Measurements from ENCODE around the gene CXXC1. TPM values are rescaled to one million over a fixed set of nuclear protein-coding genes. Genes with fewer than 3 reads are reported as not detected.

CXXC1 gene
- total and polyA plus RNA-seq, 4 donors: 21.7 to 38.4 (median 30.0) TPM

- H3K27me3 ChIP-seq (ENCODE audit: control insufficient read depth in 4 of 4, insufficient read depth in 4 of 4, low read length in 3 of 4): no peaks in the 10 kb centered on the region
- H3K4me3 ChIP-seq (ENCODE audit: low read depth in 1 of 3, low read length in 3 of 3): peak overlapping the region; percentile 46 to 63 (median 52)
- H3K36me3 ChIP-seq (ENCODE audit: control insufficient read depth in 4 of 4, insufficient read depth in 3 of 4, low read depth in 1 of 4, low read length in 3 of 4): no peaks in the 10 kb centered on the region
- 1% methylated on average over 26 of the region's 26 CpGs for WGBS
- peak overlapping the region; percentile 62 to 65 for H3K27ac ChIP-seq (ENCODE audit: low read depth in 1 of 2, low read length in 2 of 2)
- H3K9me3 ChIP-seq (ENCODE audit: control insufficient read depth in 4 of 4, low read length in 3 of 4): no peaks in the 10 kb centered on the region
- no peak overlapping the region for H3K9ac ChIP-seq (ENCODE audit: low read depth in 1 of 2, low read length in 2 of 2)
- DNase-seq (ENCODE audit: low spot score): peak; percentile 79
- peaks cover 0 to 20% (median 5%) of the 10 kb centered on the region in 4 donors for H3K4me1 ChIP-seq (ENCODE audit: control insufficient read depth in 4 of 4, insufficient read depth in 4 of 4, low read length in 3 of 4)
- TF ChIP-seq JUND (IDR thresholded peaks at IDR 0.05) (peak; percentile 90 to 95), NR2F2 (IDR thresholded peaks at IDR 0.05) (peak; percentile 39), GABPA (IDR thresholded peaks at IDR 0.05 in 1 of 2, conservative IDR thresholded peaks at IDR 0.05 in 1 of 2) (peak in 1 of 2 donors; percentile 59), SP1 (IDR thresholded peaks at IDR 0.05) (peak; percentile 89), MAX (IDR thresholded peaks at IDR 0.05) (peak; percentile 96), FOXA1 (IDR thresholded peaks at IDR 0.05) (peak; percentile 52), EGR1 (IDR thresholded peaks at IDR 0.05; ENCODE audit: low read depth in 2 of 2) (peak in 1 of 2 donors; percentile 46), FOXA2 (IDR thresholded peaks at IDR 0.05) (peak; percentile 59), RXRA (IDR thresholded peaks at IDR 0.05) (peak; percentile 90), REST (IDR thresholded peaks at IDR 0.05) (no peak), CTCF (IDR thresholded peaks at IDR 0.05; ENCODE audit: low read depth, low read length, missing input control) (no peak), YY1 (IDR thresholded peaks at IDR 0.05) (peak; percentile 89), HNF4A (conservative IDR thresholded peaks at IDR 0.05) (peak; percentile 75 to 83), TAF1 (conservative IDR thresholded peaks at IDR 0.05) (no peak), HNF4G (IDR thresholded peaks at IDR 0.05) (peak; percentile 42), RAD21 (IDR thresholded peaks at IDR 0.05) (peak; percentile 21 to 24), ZBTB33 (IDR thresholded peaks at IDR 0.05) (peak; percentile 60), ATF3 (IDR thresholded peaks at IDR 0.05) (peak; percentile 86)
These were observed 20.4 kb upstream of the CXXC1 start for GRCh38 chr18:50307738-50308470.
